ENCODE results near the gene FRAS1. TPM values are rescaled to one million over a fixed set of nuclear protein-coding genes. Genes with fewer than 3 reads are reported as not detected.
"Not testable (repeated sequence)": the region's sequence is repeated elsewhere in the genome, so short reads cannot be mapped to it uniquely, and the experiment has no call there.

Gene FRAS1
- total RNA-seq, 2 experiments from 2014 or later, result 0.05 to 0.22 TPM

DNA sequence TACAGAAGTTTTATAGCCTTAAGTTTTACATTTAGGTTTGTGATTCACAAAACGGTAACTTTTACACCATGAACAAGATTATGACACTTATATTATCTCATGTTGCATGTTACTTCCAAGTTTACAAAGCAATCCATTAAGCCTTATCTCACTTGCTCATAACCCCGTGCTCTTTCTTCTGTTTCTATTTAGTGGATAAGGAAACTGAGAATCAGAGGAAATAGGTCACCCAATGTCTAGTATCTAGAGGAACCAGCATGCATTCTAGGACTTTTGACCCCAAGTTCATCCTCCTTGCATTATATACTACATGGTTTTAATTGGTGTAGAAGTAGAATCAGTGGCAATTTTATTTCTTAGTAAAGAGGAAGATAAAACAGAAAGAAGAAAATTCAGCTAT lies 427.5 kb downstream of the FRAS1 start:
- Mint-ChIP-seq H3K4me1 (ENCODE audit: low read depth) (no peaks in the 10 kb centered on the region), H3K27ac (no peak overlapping the region), H3K36me3 (ENCODE audit: low read depth) (no peaks in the 10 kb centered on the region), H3K4me3 (no peak overlapping the region), H3K9me3 (no peaks in the 10 kb centered on the region), H3K27me3 (peaks cover 4% of the 10 kb centered on the region)
- DNase-seq (no peak), ATAC-seq (no peak)
- ChIA-PET POLR2A (no interaction called here), CTCF (no interaction called here)
- no peak for TF ChIP-seq CTCF (IDR thresholded peaks at IDR 0.05)
- intact Hi-C loops (cut with micrococcal nuclease), result no loop called here

DNA sequence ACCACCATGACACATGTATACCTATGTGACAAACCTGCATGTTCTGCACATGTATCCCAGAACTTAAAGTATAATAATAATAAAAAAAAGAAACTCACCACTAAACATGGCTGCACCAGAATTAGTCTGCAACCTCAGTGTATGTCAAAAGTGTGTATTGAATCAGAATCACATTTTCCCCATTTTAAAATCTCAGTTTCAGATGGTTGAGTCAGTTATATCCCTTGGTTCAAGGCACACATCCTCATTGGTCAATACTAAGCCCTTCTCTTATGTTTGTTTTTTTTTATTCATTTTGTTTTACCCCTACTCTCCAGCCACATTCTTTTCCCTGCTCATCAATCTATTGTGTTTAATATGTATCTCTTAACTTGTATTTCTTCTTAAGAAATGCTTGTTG lies 436.6 kb downstream of the FRAS1 start:
- Mint-ChIP-seq H3K36me3 (ENCODE audit: low read depth) (no peaks in the 10 kb centered on the region), H3K27me3 (peaks cover 12% of the 10 kb centered on the region)

DNA sequence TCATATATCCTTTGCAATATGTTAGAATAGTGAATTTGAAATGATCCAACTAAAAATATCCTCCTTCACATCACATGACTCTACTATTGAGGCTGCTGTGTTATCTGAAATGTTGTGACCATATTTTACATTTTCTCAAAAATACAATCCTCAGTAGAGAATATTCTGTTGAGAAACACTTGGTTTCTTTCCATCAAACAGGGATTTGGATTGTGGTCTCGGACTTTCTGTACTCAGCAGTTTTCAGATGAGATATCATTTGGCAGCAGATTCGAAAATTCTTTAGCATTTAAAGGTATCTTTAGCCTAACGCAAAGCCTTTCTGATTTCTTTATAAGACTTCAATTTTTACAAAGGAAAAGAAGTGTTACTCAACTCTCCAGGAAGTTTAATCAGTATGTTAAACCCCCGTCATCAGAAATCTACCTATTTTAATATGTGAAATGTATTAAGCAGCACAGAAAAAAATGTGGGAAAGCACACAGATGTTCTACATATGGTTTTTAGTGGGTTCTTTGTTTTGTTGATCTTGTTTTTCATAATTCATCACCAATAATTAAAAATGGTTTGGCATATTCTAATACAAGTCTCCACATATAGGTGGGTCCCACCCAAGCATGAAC lies 439.0 kb downstream of the FRAS1 start:
- no peak overlapping the region for H3K4me3 Mint-ChIP-seq
- CTCF ChIA-PET, result no interaction called here
- no peaks in the 10 kb centered on the region for H3K36me3 Mint-ChIP-seq (ENCODE audit: low read depth)
- ATAC-seq (no peak), DNase-seq (no peak)
- H3K27ac Mint-ChIP-seq, result no peak overlapping the region
- TF ChIP-seq CTCF (IDR thresholded peaks at IDR 0.05), result no peak
- intact Hi-C loops (cut with micrococcal nuclease), result no loop called here
- H3K4me1 Mint-ChIP-seq (ENCODE audit: low read depth), result peaks cover 2% of the 10 kb centered on the region
- POLR2A ChIA-PET, result no interaction called here
- H3K27me3 Mint-ChIP-seq, result peaks cover 5% of the 10 kb centered on the region
- H3K9me3 Mint-ChIP-seq, result no peaks in the 10 kb centered on the region

More for the DNA sequence above, 436.6 kb downstream of the FRAS1 start:
- CTCF ChIA-PET, result no interaction called here
- POLR2A ChIA-PET, result no interaction called here
- intact Hi-C loops (cut with micrococcal nuclease), result no loop called here
- H3K27ac Mint-ChIP-seq, result no peak overlapping the region
- no peak for DNase-seq
- H3K4me3 Mint-ChIP-seq, result no peak overlapping the region
- H3K9me3 Mint-ChIP-seq, result no peaks in the 10 kb centered on the region
- no peak for ATAC-seq
- no peak for TF ChIP-seq CTCF (IDR thresholded peaks at IDR 0.05)
- H3K4me1 Mint-ChIP-seq (ENCODE audit: low read depth), result peaks cover 2% of the 10 kb centered on the region

DNA sequence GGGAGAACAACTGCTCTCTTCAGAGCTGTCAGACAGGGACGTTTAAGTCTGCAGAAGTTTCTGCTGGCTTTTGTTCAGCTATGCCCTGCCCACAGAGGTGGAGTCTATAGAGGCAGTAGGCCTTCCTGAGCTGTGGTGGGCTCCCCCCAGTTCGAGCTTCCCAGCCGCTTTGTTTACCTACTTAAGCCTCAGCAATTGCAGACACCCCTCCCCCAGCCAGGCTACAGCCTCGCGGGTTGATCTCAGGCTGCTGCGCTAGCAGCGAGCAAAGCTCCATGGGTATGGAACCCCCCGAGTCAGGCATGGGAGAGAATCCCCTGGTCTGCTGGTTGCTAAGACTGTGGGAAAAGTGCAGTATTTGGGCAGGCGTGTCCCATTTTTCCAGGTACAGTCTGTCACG lies 449.1 kb downstream of the FRAS1 start:
- H3K27me3 Mint-ChIP-seq; intact Hi-C loops (cut with micrococcal nuclease); H3K4me3 Mint-ChIP-seq; H3K27ac Mint-ChIP-seq; POLR2A ChIA-PET; DNase-seq; H3K9me3 Mint-ChIP-seq; H3K36me3 Mint-ChIP-seq (ENCODE audit: low read depth); H3K4me1 Mint-ChIP-seq (ENCODE audit: low read depth); ATAC-seq: not testable (repeated sequence)
- CTCF ChIA-PET, result interaction anchor here (0.7 kb wide), 1 partner anchor 546 kb away, joined by 3 read pairs; no protein-coding TSS in a partner anchor

- no peak for ATAC-seq
- TF ChIP-seq CTCF (IDR thresholded peaks at IDR 0.05), result no peak
- POLR2A ChIA-PET, result no interaction called here
Observed at GRCh38 chr4:78509043-78509442, 451.9 kb downstream of the FRAS1 start.

More at GRCh38 chr4:78509043-78509442, 451.9 kb downstream of the FRAS1 start:
- no peak for DNase-seq
- H3K36me3 Mint-ChIP-seq (ENCODE audit: low read depth), result no peaks in the 10 kb centered on the region
- no peak overlapping the region for H3K4me3 Mint-ChIP-seq
- CTCF ChIA-PET, result no interaction called here
- no peak overlapping the region for H3K27ac Mint-ChIP-seq
- no peaks in the 10 kb centered on the region for H3K4me1 Mint-ChIP-seq (ENCODE audit: low read depth)
- intact Hi-C loops (cut with micrococcal nuclease), result no loop called here
- no peaks in the 10 kb centered on the region for H3K9me3 Mint-ChIP-seq
- H3K27me3 Mint-ChIP-seq, result peaks cover 4% of the 10 kb centered on the region

Data from activated CD8-positive, alpha-beta T cell treated with anti-CD3 and anti-CD28 coated beads for 36 hours (primary cell).